SK-N-SH (cell line): ENCODE results near the gene ASF1B. TPM values are rescaled to one million over a fixed set of nuclear protein-coding genes. Genes with fewer than 3 reads are reported as not detected.
A peak's percentile ranks its signal among the peaks of the same experiment; 100 is the strongest.

Source experiments
- CTCF ChIA-PET: fragments of 300-600, 350-600 bp; formaldehyde crosslinking; extraction: SDS; loops from one replicate; lab custom pipeline; 2021; lab: Yijun Ruan, JAX
- POLR2A ChIA-PET: fragments of 350-600 bp; sonication (Branson Sonifier 250); formaldehyde crosslinking; extraction: SDS; loops from one replicate; lab custom pipeline; 2020; ENCODE audit warnings: antibody characterized with exemption, inconsistent platforms; lab: Yijun Ruan, JAX
- DNase-seq: peaks from one replicate; pipeline ENCODE4 v3.0.0; 2012
- H2AFZ ChIP-seq: fragments of 200-600 bp; sonication (generic); 2 replicates; pipeline ENCODE4 v1.8.1; 2016; ENCODE audit warnings: antibody characterized with exemption, mild to moderate bottlenecking, low read depth
- H3F3A ChIP-seq: fragments of 200-600 bp; sonication (generic); replicated peaks from 2 replicates; pipeline ENCODE3; 2016; ENCODE audit warnings: antibody characterized with exemption, mild to moderate bottlenecking; ENCODE audit not compliant: insufficient read depth
- H3K27ac ChIP-seq, 2 experiments: fragments of 200-500 bp in 1 of 2; fragments of 200-600 bp in 1 of 2; sonication (Bioruptor generic) in 1 of 2; sonication (generic), shearing (Covaris generic) in 1 of 2; 2 replicates each; pipeline versions ENCODE4 v1.5.1 to v1.6.1; 2014 to 2016; ENCODE audit warnings: low read depth in 2 of 2, inconsistent platforms in 1 of 2, low read length in 1 of 2, mild to moderate bottlenecking in 1 of 2, mixed read lengths in 1 of 2
- H3K27me3 ChIP-seq: fragments of 200-600 bp; sonication (generic), shearing (Covaris generic); 2 replicates; pipeline ENCODE4 v1.6.1; 2016; ENCODE audit warnings: mixed run types; ENCODE audit not compliant: insufficient read depth
- H3K36me3 ChIP-seq, 2 experiments: fragments of 200-500 bp in 1 of 2; fragments of 200-600 bp in 1 of 2; sonication (Bioruptor generic) in 1 of 2; sonication (generic) in 1 of 2; replicated peaks in 1 of 2; 2 replicates each; pipeline versions ENCODE3 to v1.5.1; 2014 to 2016; ENCODE audit warnings: low read length in 1 of 2, mild to moderate bottlenecking in 1 of 2; ENCODE audit not compliant: insufficient read depth in 2 of 2, control insufficient read depth in 1 of 2
- H3K4me1 ChIP-seq, 2 experiments: fragments of 200-500 bp in 1 of 2; fragments of 200-600 bp in 1 of 2; sonication (Bioruptor generic) in 1 of 2; sonication (generic), shearing (Covaris generic) in 1 of 2; 2 replicates each; pipeline versions ENCODE4 v1.5.1 to v1.6.1; 2014 to 2016; ENCODE audit warnings: low read depth in 1 of 2, low read length in 1 of 2, mixed run types in 1 of 2; ENCODE audit not compliant: insufficient read depth in 2 of 2, control insufficient read depth in 1 of 2
- H3K4me2 ChIP-seq: fragments of 200-600 bp; sonication (generic), shearing (Covaris generic); 2 replicates; pipeline ENCODE4 v1.6.1; 2017; ENCODE audit warnings: mixed run types
- H3K4me3 ChIP-seq, 2 experiments: fragments of 200-500 bp in 1 of 2; fragments of 200-600 bp in 1 of 2; sonication (Bioruptor generic) in 1 of 2; sonication (generic), shearing (Covaris generic) in 1 of 2; 2 replicates each; pipeline versions ENCODE4 v1.5.1 to v1.8.1; 2014 to 2016; ENCODE audit warnings: low read depth in 2 of 2, inconsistent platforms in 1 of 2, low read length in 1 of 2, mild to moderate bottlenecking in 1 of 2, mixed read lengths in 1 of 2, moderate library complexity in 1 of 2
- H3K79me2 ChIP-seq: fragments of 200-600 bp; sonication (generic); 2 replicates; pipeline ENCODE4 v1.8.1; 2017; ENCODE audit warnings: mild to moderate bottlenecking; ENCODE audit not compliant: insufficient read depth
- H3K9ac ChIP-seq: fragments of 200-600 bp; sonication (generic); 2 replicates; pipeline ENCODE4 v1.6.1; 2017; ENCODE audit warnings: mixed run types
- H3K9me2 ChIP-seq: fragments of 200-600 bp; sonication (generic); 2 replicates; pipeline ENCODE4 v1.6.1; 2017; ENCODE audit warnings: mixed run types
- H3K9me3 ChIP-seq: fragments of 200-600 bp; sonication (generic); 2 replicates; pipeline ENCODE4 v1.6.1; 2017; ENCODE audit warnings: mixed run types, mild to moderate bottlenecking, moderate library complexity
- H4K20me1 ChIP-seq: fragments of 200-600 bp; sonication (generic); 2 replicates; pipeline ENCODE4 v1.6.1; 2017; ENCODE audit warnings: mild to moderate bottlenecking, mixed run types; ENCODE audit not compliant: insufficient read depth
- ELF1 ChIP-seq: IDR thresholded peaks from 2 replicates; pipeline ENCODE4 v1.4.0; 2012
- EP300 ChIP-seq, 2 experiments: IDR thresholded peaks; 2 replicates each; pipeline versions ENCODE4 v1.4.0 to v1.6.1; 2012; ENCODE audit warnings: borderline replicate concordance in 1 of 2, low read depth in 1 of 2, low read length in 1 of 2
- GABPA ChIP-seq: IDR thresholded peaks from 2 replicates; pipeline ENCODE4 v1.4.0; 2012; ENCODE audit warnings: low read depth, mild to moderate bottlenecking
- GATA2 ChIP-seq: sonication (generic); formaldehyde crosslinking; IDR thresholded peaks from 2 replicates; pipeline ENCODE4 v1.5.0; 2020; ENCODE audit warnings: mild to moderate bottlenecking, missing genetic modification reagents
- IRF3 ChIP-seq: fragments of 150-350 bp; IDR thresholded peaks from 2 replicates; pipeline ENCODE4 v1.6.1; 2016; ENCODE audit warnings: mild to moderate bottlenecking, low read depth, low read length
- MEF2A ChIP-seq: IDR thresholded peaks from 2 replicates; pipeline ENCODE4 v1.4.0; 2012; ENCODE audit warnings: low read depth, borderline replicate concordance
- RXRA ChIP-seq: IDR thresholded peaks from 2 replicates; pipeline ENCODE4 v1.4.0; 2012; ENCODE audit warnings: low read depth, mild to moderate bottlenecking, borderline replicate concordance
- USF2 ChIP-seq: fragments of 150-350 bp; IDR thresholded peaks from 2 replicates; pipeline ENCODE4 v1.6.1; 2017; ENCODE audit warnings: antibody characterized with exemption, low read length, low read depth, borderline replicate concordance
- WGBS: methylation state at CpG from one replicate; pipeline ENCODE4 v1.1.6; 2017; ENCODE audit warnings: low lambda C conversion rate; 5-methylcytosine and 5-hydroxymethylcytosine counted together
- polyA plus RNA-seq, 3 experiments: library from polyadenylated mRNA; depleted of rRNA; stranded (reverse); fragments of >200 nt; gene quantifications; 2 replicates each; pipeline ENCODE4 v1.2.3, GENCODE V29; 2012
- TF ChIP-seq, protein P1 (sequence below): IDR thresholded peaks from 2 replicates; pipeline ENCODE4; 2012

Gene ASF1B
- polyA plus RNA-seq, 1 of the 3 experiments (the other 2 are of a cell fraction) = 19.0 TPM

DNA sequence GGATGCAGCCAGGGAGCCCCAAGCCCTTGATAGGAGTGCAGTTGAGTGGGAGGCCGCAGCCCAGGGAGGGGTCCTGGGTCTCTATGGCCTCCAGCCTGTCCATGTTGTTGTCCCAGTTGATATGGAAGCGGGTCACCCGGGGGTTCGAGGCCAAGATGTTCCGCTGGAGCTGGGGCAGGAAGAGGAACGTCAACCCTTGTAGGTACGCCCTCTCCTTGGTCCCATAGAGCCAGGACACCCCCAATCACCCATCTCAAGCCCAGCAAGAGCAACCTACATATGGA is 15.9 kb downstream of the ASF1B start:
- Histone ChIP-seq H3K4me1 (peaks cover 15 to 36% of the 10 kb centered on the region in 2 experiments), H3K4me3 (no peak overlapping the region), H3K36me3 (peaks cover 0 to 2% of the 10 kb centered on the region in 2 experiments), H3K9me2 (no peaks in the 10 kb centered on the region), H3K4me2 (no peak overlapping the region), H3K9ac (no peak overlapping the region), H3F3A (peaks cover 15% of the 10 kb centered on the region), H4K20me1 (no peaks in the 10 kb centered on the region), H3K79me2 (peaks cover 18% of the 10 kb centered on the region), H2AFZ (no peak overlapping the region), H3K27me3 (no peaks in the 10 kb centered on the region)
- DNase-seq = no peak
- POLR2A ChIA-PET = no interaction called here
- TF ChIP-seq RXRA = no peak
- TF ChIP-seq MEF2A = no peak
- TF ChIP-seq ELF1 = no peak
- TF ChIP-seq EP300 (IDR thresholded peaks at IDR 0.05; ENCODE audit: borderline replicate concordance in 1 of 2, low read depth in 1 of 2, low read length in 1 of 2) = no peak
- TF ChIP-seq GABPA = no peak
- no peak for TF ChIP-seq USF2
- TF ChIP-seq, all 33 proteins: peak for 0
- H3K27ac ChIP-seq = peak overlapping the region in 1 of 2 experiments; percentile 98; a peak in 1 of 4 replicates
- no peaks in the 10 kb centered on the region for H3K9me3 ChIP-seq
- WGBS = 83% methylated on average over 2 of the region's 7 CpGs
- CTCF ChIA-PET = interaction anchor here (3.7 kb wide), 1 partner anchor 16 kb away, joined by 22 read pairs; the partner anchor contains the start of gene ASF1B

DNA sequence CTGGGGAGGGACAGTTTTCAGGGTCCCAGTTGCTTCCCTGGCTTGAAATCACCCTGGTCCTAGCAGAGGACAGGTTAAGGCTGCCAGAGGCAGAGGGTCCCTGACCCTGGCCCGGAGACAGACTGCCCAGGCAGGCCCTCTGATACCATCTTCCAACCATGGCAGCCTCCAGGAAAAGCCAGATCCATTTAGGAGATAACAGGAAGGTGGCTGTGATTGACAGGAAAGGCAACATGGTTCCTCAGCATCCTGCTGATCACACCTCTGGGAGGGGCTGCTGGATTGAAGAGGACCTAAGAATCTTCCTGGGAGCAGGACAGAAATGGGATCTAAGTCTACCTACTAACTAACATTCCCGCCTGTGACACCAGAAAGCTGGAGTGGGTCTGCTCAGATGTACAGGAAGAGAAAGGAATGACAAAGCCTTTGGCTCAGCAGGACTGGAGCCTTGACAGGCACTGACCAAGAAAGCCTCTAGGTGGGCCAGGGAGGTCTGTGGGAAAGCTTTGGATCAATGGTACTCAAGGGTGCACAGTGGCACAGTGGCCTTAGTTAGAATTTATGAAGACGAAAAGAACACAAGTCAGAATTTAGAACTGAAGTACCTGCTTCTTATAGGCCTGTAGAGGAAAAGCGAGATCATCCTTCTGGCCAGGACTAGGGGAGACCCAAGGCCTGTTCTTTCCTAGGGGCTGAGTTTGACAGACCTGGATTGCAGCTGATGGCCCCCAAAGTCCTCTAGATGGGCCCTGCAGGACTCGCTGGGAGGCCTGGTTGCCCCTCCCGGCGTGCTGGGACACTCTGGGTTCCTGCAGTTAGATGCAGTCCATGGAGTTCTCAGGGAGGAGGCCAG is 16.5 kb downstream of the ASF1B start:
- Histone ChIP-seq H3K9me2 (no peaks in the 10 kb centered on the region), H3K27me3 (no peaks in the 10 kb centered on the region), H3K9me3 (no peaks in the 10 kb centered on the region), H3K4me3 (no peak overlapping the region), H3K27ac (peak overlapping the region in 1 of 2 experiments; percentile 98; a peak in 2 of 4 replicates), H3K9ac (no peak overlapping the region), H3K36me3 (peaks cover 0 to under 1% of the 10 kb centered on the region in 2 experiments), H2AFZ (no peak overlapping the region), H4K20me1 (no peaks in the 10 kb centered on the region), H3K4me1 (peaks cover 15 to 36% of the 10 kb centered on the region in 2 experiments), H3K4me2 (no peak overlapping the region), H3F3A (peaks cover 15% of the 10 kb centered on the region), H3K79me2 (peaks cover 22% of the 10 kb centered on the region)
- 68% methylated on average over 3 of the region's 7 CpGs for WGBS
- TF ChIP-seq, protein P1, sequence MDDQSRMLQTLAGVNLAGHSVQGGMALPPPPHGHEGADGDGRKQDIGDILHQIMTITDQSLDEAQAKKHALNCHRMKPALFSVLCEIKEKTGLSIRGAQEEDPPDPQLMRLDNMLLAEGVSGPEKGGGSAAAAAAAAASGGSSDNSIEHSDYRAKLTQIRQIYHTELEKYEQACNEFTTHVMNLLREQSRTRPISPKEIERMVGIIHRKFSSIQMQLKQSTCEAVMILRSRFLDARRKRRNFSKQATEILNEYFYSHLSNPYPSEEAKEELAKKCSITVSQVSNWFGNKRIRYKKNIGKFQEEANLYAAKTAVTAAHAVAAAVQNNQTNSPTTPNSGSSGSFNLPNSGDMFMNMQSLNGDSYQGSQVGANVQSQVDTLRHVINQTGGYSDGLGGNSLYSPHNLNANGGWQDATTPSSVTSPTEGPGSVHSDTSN = 0 out of 2 replicates have a peak, but pooled peaks have one; percentile 25
- TF ChIP-seq IRF3 (no peak), USF2 (no peak), GATA2 (CRISPR knock-in tag) (peak; percentile 63)
- no peak for DNase-seq
- ChIA-PET POLR2A (interaction anchor here (2.4 kb wide), 1 partner anchor 16 kb away, joined by 13 read pairs; the partner anchor contains the start of gene ASF1B), CTCF (interaction anchor here (1.2 to 3.7 kb wide), 2 partner anchors 17 to 18 kb away, joined by 3 to 22 read pairs; partner anchors contain the start of gene ASF1B)
